ENCODE measurements around the gene DRAM2. TPM values are rescaled to one million over a fixed set of nuclear protein-coding genes. Genes with fewer than 3 reads are reported as not detected.

The DRAM2 gene
- total RNA-seq, result 27.6 and 31.1 TPM in 2 replicates

DNA sequence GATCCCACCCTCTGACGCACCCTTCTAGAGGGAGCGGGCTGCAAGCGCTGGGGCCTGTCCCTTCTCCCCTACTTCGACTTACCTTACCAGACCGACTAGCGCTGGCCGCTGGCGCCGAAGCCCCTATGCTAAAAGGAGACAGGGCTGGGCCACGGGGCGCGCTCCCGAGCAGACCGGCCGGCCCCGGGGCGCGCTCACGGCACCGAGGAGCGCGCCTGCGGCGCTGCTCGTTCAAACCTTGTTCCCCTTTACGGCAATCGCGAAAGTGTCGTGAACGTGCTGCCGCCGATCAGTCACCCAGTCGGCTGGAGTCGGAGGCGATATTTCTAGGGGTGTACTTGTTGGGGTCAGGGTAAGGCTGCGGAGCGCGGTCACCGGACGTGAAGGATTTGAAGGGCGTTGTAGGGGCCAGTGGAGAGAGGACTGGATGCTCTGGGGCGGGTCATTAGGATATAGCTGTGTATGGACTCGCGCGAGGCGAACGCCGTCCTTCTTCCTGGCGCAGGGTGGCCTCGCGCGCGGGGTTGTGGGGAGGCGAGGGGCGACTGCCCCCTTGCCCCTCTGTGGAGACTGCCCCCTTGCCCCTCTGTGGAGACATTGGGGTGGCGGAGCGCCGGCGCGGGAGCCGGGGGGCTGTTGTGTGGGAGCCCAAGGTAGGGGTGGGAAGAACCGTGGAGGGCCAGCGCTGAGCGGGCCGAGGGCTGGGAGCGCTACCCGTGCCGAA, at the start of gene DRAM2, which contains the start of gene CEPT1:
TSS of gene DRAM2 (minus strand) at position 138 of the 724 bp plus-strand sequence. CDS start 8,539 bp downstream, outside the sequence.
TSS of gene CEPT1 (plus strand) at position 268 of the 724 bp plus-strand sequence. CDS start 7,492 bp downstream, outside the sequence.
- intact Hi-C loops (cut with micrococcal nuclease), result loop anchor here (1.0 to 10.0 kb wide), 13 partner anchors 11 to 1713 kb away; partner anchors contain the start of genes ATP5PB, CAPZA1, DDX20 and DENND2D

DNA sequence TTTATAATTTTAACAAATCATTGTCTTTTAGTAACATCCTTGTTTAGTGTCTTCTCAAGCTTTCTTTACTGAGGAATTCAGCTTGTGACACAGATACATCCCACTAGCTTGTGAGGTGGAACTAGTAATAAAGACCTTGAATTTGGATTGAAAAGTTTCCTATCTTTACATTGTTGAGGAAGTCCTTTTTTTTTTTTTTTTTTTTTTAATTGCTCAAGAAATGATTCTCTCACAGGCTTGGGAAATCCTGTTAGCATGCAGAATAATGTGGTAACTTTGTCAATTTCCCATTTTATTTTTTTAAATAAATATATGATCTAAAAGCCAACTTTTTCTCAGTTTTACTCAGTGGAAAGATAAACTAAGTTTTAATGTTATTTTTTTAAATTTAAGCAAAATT, 44.8 kb upstream of the DRAM2 start:
- intact Hi-C loops (cut with micrococcal nuclease), result loop anchor here (5.0 kb wide), 1 partner anchor 38 kb away; no protein-coding TSS in a partner anchor

DNA sequence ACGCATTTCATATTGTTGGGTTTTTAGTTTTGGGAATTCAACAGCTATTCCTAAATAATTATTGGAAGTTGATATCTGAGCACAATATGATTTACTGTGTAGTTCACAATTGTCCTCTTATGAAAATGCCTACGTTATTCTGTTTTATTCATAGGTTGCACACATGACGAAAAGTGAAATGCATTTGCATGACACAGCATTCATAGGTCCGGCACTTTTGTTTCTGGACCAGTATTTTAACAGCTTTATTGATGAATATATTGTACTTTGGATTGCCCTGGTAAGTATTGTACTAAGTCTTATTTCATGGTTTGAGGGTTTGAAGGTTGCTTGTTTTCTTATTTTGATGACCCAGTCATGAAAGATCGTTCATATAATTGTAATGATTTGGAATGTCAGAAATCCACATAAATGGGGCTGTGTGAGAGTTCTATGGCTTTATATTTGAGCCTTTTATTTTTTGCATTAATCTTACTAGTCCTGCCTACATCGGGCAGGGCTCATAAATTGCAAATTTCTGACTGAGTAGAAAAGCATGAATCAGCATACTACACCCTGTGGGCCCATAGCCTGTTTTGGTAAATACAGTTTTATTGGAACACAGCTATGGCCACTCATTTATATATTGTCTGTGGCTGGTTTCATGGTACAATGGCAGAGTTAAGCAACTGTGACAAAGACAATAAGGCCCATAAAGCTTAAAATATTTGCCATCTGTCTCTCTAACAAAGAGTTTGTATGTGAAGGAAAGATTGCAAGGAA, 43.6 kb upstream of the DRAM2 start:
- intact Hi-C loops (cut with micrococcal nuclease), result no loop called here

DNA sequence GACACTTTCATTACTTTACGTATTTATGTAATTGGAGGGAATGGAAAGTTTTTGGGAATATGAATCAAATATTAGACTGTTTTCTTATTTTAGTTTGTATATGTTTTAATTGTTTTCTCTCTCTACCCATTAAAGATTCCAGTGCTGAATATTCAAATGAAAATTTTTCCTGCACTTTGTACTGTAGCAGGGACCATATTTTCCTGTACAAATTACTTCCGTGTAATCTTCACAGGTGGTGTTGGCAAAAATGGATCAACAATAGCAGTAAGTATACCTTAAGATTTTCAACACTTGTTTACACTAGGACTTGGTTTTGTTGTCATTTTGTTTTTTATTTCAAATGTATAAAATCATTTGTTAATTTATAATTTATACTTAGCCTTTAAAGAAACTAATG, 42.2 kb upstream of the DRAM2 start:
- intact Hi-C loops (cut with micrococcal nuclease), result no loop called here

DNA sequence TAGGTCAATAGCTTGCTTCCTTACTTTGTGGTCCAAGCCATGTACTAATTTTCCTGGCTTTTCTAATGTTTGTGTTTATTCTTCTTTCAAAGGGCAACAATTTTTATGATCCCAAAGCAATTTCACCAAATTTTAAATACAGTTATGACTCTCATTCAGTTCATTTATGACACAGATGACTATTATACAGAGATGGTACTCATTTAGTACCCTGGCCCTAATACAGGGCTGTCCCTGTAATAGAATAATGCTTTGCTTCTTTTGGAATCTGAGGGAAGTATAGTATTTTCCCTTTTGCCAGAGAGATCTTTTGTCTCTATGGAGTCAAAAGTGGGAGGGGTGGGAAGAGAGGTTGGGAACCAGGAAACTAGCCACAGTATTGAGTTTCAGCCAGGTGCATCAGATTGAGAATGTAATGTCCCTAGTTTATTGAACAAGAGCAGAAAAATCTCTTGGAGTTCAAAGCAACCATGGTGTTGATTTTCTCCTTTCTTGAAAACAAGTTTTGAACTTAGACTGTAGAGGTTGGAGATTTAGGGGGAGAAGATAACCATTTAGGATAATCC, 40.2 kb upstream of the DRAM2 start:
- intact Hi-C loops (cut with micrococcal nuclease), result no loop called here

DNA sequence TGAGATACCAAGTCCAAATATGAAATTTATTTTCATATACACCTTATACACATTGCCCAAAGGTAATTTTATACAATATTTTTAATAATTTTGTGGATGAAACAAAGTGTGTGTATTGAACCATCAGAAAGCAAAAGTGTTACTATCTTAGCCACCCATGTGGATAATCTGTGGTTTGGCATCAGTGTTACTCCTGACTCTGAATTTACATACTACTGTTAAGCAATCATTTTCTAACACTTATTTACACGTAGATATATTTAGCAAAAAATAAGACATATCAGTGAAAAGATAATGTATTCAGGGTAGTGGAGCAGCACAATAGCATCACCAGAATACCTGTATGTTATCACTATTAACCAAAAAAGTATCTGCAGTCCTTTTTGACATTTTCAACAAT, 36.8 kb upstream of the DRAM2 start:
- intact Hi-C loops (cut with micrococcal nuclease), result no loop called here

DNA sequence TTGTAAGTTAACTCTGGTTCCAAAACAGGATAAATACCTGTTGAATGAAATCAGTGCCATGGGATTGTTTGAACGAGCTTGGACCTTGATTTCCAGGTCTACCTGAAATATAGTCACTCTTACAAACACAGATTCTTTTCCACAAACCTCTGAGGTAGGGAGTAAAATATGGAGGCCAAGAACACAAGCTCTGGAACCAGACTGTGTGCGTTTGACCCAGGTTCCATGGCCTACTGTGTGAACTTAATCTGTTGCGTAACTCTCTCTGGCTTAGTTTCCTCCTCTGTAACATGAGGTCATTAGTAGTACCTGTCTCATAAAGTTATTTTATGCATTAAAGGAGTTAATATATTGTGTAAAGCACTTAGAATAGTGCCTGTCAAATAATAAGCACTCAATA, 35.5 kb upstream of the DRAM2 start:
- intact Hi-C loops (cut with micrococcal nuclease), result no loop called here

DNA sequence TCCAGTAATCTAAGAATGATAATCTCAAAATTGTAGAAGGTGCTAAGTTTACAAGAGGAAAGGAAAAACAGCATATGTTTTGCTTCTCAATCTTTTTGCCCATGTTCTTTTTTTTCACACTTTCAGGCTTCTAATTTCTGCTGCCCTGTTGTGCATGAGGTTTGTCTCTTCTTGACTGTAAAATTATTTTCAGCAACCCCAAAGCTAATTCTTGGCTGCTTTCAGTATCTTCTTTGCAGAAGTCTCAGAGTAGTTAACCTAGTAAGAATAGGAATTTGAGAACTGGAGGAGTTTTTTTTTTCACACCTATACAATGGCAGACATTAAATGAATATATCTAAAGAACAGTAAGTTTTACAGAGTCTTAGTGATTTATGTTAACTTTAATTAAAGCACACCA, 34.2 kb upstream of the DRAM2 start:
- intact Hi-C loops (cut with micrococcal nuclease), result no loop called here

DNA sequence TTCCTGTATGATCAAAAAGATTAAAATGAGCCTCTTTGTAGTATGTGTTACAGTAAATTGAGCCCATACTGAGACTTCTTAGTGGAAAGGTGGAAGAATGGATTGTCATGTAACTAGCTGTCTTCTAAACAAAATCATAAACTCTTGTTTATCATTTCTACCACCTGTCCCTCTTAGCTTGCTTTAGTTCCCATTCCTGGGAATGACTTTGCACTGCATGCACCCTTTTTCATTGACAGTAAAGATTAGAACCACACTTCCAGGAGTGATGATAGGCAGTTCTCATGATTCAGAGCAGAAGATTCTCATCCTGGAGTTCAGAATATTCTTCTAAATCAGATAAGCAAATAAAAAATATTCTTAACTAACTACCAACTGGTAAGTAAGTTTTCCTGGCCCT, 32.6 kb upstream of the DRAM2 start:
- intact Hi-C loops (cut with micrococcal nuclease), result no loop called here

DNA sequence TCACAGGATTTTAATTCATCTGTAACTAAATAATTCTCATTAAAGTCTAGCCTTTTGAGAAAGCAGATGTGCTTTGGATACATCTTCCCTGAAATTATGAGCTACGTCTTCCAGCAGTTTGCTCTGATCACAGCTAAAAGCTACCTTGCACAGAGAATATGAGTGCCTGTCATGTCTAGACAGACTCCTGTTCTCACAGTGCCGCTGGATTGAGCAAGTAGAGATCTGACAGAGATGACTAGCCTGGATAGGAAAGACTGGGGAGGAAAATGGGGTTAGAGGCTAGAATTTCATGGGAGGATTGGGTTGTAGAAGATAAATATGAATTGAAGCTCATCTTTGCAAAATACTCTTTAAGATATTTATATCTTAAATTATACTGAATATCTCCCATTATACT, 24.3 kb upstream of the DRAM2 start:
- intact Hi-C loops (cut with micrococcal nuclease), result no loop called here

DNA sequence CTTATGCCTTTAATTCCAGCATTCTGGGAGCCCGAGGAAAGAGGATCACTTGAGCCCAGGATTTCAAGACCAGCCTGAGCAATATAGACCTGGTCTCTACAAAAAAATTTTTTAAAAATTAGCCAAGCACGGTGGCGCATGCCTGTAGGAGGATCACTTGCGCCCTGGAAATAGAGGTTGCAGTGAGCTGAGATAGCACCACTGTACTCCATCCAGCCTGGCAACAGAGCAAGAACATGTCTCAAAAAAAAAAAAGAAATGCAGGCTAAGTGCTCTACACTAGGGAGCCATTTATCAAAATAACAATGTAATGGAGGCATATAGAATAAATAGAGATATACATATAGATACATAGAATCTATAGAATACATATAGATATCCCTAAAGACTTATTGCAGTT, 23.5 kb upstream of the DRAM2 start:
- intact Hi-C loops (cut with micrococcal nuclease), result no loop called here

DNA sequence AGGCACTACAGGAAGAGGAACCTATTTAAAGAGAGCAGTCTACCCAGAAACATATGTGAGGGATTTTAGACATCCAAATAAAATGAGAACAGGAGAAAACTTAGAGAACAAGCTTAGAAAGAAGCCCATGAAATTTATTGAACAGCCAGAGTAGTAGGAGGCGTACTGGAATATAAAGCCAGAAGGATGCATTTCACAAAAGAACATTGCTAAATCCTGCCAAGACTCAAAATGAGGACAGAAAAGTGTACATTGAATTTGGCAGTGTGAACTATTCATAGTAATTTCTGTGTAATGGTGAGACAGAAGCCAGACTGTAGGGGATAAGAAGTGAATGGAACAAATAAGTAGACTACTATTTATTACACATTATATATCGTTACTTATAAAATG, 22.6 kb upstream of the DRAM2 start:
- intact Hi-C loops (cut with micrococcal nuclease), result no loop called here

DNA sequence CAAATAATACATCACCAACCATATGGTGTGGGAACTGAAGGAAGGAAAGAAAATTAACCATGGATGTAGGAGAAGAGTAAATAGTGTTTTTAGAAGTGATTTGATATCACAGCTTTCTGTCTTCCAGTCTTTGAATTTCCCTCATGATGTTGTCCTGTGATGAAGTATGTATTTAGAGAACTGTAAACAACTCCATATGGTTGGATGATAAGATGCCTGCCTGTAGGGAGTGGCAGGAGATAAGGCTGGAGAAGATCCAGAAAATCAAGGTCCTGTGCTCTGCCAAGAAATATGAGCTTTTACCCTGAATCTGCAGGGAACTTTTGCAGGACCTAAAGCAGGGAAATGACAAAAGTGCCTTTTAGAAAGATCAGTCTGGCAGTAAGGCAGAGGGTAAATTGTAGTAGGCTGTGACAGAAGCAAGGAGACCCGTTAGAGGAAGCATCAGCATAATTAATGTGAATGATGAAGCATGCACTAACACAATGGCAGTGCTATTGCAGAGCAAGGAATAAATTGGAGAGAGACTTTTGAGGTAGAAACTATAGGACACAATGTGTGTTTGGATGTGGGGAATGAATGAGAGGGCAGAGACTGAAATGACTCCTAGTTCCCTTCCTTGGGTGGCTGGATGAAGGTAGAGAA, 22.1 kb upstream of the DRAM2 start:
- intact Hi-C loops (cut with micrococcal nuclease), result no loop called here

DNA sequence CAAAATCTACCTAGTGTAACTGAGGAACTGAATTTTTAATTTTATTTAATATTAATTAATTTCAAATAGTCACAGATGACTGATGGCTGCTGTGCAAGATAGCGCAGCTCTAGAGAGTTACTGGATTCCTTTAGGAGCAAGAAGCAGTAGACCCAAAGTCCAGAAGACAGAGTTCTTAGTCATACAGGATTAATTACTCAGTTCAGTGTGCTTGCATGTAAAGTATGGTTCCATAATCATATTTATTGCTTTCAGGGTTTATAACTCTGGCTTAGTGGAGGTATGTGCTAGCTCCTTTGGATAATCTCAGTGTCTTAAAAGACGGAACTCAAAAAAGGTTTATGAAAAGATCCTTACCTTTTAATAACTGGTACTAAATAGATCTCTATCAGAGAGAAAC, 17.5 kb upstream of the DRAM2 start:
- intact Hi-C loops (cut with micrococcal nuclease), result no loop called here

DNA sequence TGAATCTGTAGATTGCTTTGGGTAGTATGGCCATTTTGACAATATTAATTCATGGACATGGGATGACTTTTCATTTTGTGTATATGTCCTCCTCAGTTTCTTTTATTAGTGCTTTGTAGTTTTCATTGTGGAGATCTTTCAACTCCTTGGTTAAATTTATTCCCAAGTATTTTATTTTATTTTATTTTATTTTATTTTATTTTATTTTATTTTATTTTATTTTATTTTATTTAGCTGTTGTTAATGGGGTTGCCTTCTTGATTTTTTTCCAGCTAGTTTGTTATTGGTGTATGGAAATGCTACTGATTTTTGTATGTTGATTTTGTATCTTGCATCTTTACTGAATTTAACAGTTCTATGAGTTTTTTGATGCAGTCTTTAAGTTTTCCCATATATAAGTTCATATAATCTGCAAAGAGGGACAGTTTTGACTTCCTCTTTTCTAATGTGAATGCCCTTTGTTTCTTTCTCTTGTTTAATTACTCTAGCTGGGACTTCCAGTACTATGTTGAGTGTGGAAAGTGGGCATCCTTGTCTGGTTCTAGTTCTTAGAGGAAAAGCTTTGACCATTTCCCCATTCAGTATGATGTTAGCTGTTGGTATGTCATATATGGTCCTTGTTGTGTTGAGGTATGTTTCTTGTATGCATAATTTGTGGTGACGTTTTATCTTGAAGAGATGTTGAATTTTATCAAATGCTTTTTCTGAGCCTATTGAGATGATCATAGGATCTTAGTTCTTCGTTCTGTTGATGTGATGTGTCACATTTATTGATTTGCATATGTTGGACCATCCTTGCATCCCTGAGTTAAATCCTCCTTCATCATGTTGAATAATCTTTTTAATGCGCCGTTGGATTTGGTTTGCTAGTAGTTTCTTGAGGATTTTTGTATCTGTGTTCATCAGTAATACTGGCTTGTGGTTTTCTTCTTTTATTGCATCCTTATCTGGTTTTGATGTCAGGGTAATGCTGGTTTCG, 14.4 kb upstream of the DRAM2 start:
- intact Hi-C loops (cut with micrococcal nuclease), result no loop called here

DNA sequence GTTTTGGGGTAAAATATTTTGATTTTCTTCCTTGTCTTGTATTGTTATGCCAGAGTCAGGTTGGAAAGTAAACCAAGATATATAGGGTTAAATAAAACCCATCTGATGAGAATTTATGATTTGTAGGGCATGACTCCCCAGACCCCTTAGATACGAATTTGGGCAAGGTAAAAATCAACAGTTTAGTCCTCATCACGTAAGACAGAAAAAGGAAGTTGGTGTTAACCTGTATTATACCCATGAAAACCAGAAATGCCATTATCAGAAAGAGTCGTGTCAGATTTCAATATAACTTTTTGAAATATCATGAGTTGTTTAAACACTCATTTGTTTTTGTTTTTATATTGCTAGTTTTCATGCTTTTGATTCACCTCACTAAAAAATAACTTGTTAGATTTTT, 11.9 kb upstream of the DRAM2 start:
- intact Hi-C loops (cut with micrococcal nuclease), result no loop called here

DNA sequence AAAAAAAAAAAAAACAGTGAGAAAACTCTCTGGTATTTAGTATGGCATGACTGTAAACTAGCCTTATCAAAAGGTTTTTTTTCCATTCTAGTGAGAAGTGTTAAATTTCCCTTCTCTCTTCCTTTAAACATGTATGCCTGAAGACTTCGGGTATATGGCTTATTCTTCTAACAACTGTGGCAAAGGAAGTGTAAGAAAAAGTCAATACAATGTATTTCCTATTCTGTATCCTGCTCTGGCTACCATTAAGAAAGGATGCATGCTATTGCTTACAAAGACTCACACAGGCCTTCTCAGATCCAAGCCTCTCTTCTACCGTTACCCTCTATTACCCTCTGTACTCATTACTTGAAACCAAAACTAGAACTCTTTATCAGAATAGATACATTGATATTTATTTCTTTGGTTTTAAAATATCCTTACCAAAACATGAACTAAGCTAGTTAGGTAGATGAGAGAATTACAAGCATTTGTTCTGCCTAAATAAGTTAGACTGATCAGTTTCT, 8.5 kb upstream of the DRAM2 start:
- intact Hi-C loops (cut with micrococcal nuclease), result loop anchor here (10.0 kb wide), 2 partner anchors 476 to 1466 kb away; partner anchors contain the start of genes CAPZA1 and ST7L

DNA sequence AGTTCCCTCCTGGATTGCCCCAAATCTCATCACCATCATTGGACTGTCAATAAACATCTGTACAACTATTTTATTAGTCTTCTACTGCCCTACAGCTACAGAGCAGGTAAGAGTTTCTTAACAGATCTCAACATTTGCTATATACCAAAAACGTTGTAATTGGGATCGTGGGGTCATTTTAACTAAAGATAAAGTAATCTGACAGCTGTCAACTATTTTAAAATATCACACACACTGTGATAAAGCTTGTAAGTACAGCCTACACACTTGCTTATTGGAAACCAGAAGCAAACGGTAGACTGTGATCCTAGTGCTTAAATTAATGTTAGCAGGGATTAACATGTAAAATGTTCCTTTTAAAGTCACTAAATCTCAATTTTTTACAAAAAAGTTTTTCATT, 8.1 kb upstream of the DRAM2 start:
- intact Hi-C loops (cut with micrococcal nuclease), result loop anchor here (10.0 kb wide), 2 partner anchors 477 to 1467 kb away; partner anchors contain the start of genes CAPZA1 and ST7L

DNA sequence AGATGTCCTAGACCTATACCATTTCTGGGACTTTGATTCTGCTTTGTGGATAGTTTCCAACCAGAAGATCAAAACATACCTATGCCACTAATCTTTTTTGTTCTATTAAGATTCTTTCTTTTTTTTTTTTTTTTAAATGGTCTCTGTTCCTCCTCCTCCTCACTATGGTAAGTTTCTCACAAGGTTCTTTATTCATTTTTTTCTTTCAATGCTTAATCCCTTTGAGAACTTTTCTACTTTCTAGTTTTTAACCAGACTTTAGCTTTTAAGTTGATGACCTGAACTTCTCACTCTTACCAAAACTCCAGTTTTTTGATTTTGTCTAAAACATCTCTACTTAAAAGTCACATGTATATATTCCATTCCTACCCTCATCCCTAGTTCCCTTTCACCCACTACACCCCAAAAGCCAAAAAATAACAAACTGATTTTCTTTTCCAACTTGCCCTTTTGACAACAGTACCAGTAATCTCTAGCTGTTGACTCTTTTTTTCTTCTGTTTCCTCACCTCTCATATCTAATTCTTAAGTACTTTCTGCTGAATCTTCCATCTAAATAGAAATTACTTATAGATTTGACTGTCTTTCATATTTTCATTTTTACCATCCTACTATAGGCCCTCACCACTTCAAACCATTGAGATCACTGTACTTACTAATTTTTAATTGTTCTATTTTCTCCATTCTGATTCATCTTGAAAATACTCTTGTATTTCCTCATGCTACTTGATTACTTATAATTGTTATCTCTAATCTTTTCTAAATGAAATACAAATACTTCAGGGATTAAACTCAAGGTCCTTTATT, 6.3 kb upstream of the DRAM2 start:
- intact Hi-C loops (cut with micrococcal nuclease), result loop anchor here (10.0 kb wide), 2 partner anchors 479 to 1469 kb away; partner anchors contain the start of genes CAPZA1 and ST7L

All from T-helper 1 cell treated with Interleukin-12 subunit alpha and Interleukin-12 subunit beta and Interleukin-4 antibody, amounts not matched to agents 30 ng/mL and 1 ng/mL, for 36 hours (primary cell).